ENCODE results near the gene NHSL2.
"Not testable (repeated sequence)": the region's sequence is repeated elsewhere in the genome, so short reads cannot be mapped to it uniquely, and the experiment has no call there.

Gene NHSL2

DNA sequence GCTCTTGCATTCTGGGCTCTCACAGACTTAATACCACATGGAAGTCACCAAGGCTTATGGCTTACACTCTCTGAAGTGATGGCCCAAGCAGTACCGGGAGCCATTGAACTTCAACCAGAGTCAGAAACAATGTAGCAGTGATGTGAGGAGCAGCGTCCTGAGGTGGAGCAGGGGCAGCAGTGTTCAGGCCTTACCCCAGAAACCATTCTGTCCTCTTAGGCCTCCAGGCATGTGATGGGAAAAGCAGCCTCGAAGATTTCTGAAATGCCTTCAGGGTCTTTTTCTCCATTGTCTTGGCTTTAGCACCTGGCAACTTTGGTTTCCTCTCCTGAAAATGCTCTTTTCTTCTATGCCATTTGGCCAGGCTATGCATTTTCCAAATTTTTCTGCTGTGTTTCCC lies 248.1 kb downstream of the NHSL2 start:
- DNase-seq (ENCODE audit: low read depth in 2 of 3, low spot score in 2 of 3) = no peak

DNA sequence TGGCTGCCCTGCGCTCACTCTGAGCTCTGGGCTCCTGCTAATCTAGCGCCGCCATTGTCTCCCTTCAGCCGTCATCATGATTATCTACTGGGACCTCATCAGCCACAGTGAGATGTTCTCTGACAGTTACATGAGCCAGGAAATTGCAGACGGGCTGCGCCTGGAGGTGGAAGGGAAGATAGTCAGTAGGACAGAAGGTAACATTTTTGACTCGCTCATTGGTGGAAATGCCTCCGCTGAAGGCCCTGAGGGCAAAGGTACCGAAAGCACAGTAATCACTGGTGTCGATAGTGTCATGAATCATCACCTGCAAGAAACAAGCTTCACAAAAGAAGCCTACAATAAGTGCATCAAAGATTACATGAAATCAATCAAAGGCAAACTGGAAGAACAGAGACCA lies 249.1 kb downstream of the NHSL2 start:
- no peak for DNase-seq (ENCODE audit: low read depth in 2 of 3, low spot score in 2 of 3)

DNA sequence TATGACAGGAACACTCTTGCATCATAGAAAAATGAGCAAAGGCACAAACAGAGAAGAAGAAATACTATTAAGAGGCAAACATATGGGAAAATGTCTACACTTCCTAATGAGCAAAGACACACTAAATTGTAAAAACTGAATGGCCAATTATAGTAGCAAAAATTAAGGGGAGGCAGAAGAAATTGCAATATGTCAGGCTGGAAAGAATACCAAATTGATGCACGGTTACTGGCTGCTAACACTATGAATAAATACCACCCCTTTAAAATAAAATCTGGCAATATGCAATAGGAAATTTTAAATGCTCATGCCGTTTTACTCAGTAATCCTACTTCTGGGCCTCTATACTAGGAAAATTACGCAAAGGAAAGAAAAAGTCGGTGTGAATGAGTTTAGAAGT lies 254.9 kb downstream of the NHSL2 start:
- no peak for DNase-seq (ENCODE audit: low read depth in 2 of 3, low spot score in 2 of 3)

DNA sequence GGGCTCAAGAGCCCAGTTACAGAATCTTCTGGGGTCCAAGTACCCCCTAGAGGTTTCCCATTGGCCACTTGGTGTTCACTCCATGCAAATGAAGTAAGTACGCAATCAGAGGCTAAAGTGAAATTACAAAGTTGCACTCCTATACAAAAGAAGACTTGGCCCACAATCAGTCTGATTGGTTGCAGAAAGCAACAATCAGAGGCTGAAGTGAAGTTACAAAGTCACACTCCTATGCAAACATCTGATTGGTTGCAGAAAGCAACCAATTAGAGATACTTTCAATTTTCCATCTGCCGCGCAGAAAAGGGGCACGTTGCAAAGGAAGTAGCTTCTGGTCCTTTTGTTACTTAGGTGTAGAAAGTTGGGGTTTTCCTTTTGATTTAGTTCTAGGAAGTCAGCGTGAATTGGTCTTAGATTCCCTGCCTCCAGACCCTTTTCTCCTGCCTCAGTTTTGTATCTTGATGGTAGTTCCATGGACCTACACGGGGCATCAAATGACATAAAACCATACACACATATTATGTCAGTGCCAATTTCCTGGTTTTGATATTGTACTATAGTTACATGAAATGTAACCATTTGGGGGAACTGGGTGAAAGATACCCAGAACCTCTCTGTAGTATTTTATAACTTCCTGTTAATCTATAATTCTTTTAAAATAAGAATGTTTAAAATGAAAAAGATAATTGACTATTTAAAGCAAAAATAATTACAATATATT lies 258.5 kb downstream of the NHSL2 start:
- no peak for DNase-seq (ENCODE audit: low read depth in 2 of 3, low spot score in 2 of 3)

DNA sequence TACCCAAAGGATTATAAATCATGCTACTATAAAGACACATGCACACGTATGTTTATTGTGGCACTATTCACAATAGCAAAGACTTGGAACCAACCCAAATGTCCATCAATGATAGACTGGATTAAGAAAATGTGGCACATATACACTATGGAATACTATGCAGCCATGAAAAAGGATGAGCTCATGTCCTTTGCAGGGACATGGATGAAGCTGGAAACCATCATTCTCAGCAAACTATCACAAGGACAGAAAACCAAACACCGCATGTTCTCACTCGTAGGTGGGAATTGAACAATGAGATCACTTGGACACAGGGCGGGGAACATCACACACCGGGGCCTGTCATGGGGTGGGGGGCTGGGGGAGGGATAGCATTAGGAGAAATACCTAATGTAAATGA lies 265.6 kb downstream of the NHSL2 start:
- not testable (repeated sequence) for DNase-seq (ENCODE audit: low read depth in 2 of 3, low spot score in 2 of 3)

DNA sequence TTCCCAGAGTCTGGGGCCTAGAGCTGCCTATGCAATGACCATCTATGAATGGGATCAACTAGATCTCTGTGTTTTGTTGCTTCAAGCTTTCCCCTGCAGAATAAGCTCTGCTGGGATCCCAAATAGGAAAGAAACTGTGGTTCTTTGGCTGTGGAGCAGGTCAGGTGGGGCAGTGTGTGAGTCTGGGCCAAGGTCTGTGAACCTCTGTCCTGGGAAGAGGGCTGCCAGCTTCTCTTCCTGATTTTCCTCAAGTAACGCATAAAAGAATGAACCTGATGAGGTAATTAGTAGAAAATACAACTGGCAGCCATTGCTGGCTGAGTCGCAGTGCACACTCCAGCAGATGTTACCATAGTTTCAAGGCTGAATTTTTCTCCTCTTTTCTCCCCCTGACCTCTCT lies 266.3 kb downstream of the NHSL2 start:
- DNase-seq (ENCODE audit: low read depth in 2 of 3, low spot score in 2 of 3) = no peak

DNA sequence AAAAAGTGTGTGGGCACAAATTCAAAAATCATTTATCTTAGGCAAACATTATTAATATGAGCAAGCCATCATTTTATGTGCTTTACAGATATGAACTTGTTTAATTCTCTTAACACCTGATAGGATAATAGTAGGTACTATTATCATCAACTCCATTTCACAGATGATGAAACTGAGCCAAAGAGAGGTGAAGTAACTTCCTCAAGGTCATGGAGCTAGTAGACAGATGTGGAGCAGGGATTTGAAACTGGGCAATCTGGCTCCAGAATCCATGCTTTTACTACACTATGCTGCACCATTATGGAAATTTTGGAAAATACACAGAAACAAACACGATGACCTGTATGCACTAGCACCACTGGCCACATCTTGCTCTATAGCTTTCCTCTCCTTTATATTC lies 269.9 kb downstream of the NHSL2 start:
- no peak for DNase-seq (ENCODE audit: low read depth in 2 of 3, low spot score in 2 of 3)

DNA sequence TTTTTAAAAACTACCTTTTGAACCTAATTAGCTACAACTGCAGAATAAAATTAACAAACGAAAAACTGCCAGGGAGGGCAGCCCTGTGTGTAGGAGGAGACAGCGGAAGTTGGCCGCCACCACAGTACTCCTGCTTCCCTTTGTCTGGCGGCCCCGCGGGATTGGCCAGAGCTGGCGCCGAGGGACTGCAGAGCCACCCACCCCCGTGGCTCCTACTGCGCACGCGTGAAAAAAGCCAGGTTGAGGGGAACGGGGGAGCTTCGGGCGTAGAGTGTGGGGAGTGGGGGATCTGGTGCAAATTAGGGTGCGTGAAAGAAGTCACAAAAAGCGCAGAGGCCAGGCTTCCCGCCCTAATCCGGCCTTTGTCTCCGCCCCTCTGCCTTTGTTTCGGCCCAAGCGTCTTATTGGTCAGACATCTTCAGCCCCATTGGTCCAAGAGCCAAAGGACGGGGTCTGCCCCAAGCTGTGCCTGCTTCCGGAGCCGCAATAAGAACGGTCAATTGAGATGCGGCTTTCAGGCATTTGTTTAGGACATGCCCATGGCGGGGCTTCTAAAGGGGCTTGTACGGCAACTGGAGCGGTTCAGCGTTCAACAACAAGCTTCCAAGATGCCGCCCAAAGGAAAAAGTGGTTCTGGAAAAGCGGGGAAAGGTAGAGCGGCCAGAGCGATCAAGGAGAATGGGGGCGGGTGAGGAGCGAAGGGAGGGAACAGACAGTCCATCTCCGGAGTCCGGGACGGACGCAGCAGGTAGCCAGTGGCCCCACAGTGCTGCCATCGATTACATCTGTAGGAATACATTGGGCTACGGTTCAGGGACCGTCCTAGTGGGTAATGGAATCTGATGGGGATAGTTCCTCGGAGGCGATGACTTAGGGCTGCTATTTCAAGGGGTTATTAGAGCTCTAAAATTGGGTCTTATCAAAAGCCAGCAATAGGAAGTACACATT lies 270.8 kb downstream of the NHSL2 start, which contains the start of gene PIN4:
Gene PIN4 (plus strand): TSS at position 580 of the 948 bp plus-strand sequence. CDS start 29 bp downstream, at position 609.
- peak; percentile 33 to 64 (median 43) for DNase-seq (ENCODE audit: low read depth in 2 of 3, low spot score in 2 of 3)

DNA sequence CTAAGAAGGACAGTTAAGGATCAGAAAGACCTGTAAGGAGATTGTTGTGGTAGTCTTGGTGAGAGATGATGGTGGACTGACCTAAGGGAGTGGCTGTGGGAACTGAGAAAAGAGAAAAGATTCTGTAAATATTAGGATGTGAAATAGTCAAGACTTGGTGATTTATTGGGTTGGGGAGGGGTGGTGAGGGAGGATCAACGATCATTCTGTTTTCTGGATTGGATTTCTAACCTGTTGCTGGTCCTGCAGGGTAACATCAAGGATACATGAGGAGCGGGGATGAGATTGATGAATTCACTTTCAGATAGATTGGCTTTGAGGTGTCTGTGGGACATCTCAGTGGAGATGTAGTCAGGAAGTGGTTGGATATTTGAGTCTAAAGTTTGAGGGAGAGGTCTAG lies 272.3 kb downstream of the NHSL2 start:
- DNase-seq (ENCODE audit: low read depth in 2 of 3, low spot score in 2 of 3) = no peak

DNA sequence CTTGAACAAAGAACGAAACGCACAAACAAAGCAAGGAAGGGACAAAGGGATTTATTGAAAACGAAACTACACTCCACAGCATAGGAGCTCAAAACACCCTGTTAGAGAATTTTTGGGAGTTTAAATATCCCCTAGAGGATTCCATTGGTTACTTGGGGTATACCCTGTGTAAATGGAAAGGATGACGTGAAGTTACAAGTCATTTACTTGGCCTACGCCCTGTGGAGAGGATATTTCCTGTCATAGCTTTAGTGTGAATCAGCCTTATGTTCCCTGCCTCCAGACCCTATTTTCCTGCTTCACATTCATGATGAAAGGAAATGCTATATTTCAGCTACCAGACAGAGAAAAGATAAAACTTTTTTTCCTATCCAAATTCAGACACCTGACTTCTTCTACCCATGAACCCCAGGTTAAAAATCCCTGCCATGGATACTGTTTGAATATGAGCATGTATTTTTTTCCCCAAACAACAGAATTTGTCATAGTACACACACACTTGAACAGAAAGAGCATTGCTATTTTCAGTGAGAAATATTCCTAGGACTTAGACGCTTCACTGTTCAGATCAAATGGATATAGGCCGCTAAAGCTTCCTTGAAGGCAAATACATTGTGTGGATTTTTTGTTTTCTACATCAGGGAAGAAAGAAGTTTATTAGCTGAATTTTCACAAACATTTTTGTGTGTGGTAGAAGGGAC lies 291.3 kb downstream of the NHSL2 start:
- no peak for DNase-seq (ENCODE audit: low read depth in 2 of 3, low spot score in 2 of 3)

Data from activated CD8-positive, alpha-beta memory T cell treated with anti-CD3 and anti-CD28 coated beads for 48 hours (primary cell).